Kidney glomerular epithelial cell (primary cell): ENCODE data around the gene CCDC17.

Experiments used
- DNase-seq: peaks from one replicate; lab custom pipeline; 2025; lab: John Stamatoyannopoulos, UW

CCDC17 gene

GRCh38 chr1:45583666-45584350 is 40.0 kb downstream of the CCDC17 start, which contains the start of gene NASP:
Gene NASP, plus strand, starts transcription at chr1:45584041. Its CDS starts 106 bp downstream, at chr1:45584147.
- peak; percentile 77 for DNase-seq

- DNase-seq = peak; percentile 98
Measured at GRCh38 chr1:45583264-45583665, 40.6 kb downstream of the CCDC17 start.

- DNase-seq = no peak
Measured at GRCh38 chr1:45574105-45574626, 49.7 kb downstream of the CCDC17 start.

DNA sequence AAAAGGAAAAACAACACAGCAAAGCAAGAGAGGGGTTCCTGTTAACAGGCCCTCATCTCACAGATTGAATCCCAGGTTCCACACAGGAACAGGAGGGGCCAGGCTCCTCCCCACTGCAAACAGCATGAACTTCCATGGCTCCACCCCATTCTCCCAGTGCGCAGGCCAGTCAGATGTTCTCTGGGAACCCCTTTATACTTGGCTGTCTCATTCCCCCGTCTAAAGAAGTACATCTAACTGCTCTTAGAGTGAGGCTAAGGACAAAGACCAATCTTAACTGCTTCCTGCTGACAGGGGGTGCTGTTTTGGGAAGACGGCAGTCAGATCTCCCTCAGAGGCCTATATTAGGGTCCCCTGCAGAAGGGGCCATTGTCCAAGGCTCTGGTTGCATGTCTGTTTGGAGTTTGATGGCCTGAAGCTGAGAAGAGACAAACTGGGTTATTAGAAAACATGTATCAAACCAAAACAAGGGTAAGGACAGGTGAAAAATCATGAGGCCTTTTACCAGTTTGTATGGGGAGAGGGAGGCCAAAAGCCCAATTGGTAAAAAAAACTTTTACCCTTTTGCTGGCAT is 50.5 kb downstream of the CCDC17 start:
- no peak for DNase-seq

DNA sequence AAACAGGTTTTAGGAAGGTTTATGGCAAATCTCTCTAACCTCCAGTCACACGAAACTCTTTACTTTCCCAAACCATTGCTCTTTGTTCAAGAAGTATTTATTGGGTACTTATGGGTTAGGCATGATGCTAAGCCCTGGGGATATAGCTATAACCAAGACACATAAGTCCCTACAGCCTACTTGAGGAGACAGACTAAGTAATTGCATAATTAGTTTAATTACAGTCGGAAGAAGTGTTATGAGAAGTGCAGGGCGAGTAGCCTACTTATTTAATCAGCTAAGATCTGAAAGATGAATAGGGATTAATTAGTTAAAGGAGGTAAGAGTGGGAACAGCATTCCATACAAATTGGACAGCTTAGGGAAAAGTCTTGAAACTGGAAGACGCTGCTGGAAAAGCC is 53.2 kb downstream of the CCDC17 start:
- no peak for DNase-seq
